ENCODE data around the gene KRTAP5-2.

The KRTAP5-2 gene

DNA sequence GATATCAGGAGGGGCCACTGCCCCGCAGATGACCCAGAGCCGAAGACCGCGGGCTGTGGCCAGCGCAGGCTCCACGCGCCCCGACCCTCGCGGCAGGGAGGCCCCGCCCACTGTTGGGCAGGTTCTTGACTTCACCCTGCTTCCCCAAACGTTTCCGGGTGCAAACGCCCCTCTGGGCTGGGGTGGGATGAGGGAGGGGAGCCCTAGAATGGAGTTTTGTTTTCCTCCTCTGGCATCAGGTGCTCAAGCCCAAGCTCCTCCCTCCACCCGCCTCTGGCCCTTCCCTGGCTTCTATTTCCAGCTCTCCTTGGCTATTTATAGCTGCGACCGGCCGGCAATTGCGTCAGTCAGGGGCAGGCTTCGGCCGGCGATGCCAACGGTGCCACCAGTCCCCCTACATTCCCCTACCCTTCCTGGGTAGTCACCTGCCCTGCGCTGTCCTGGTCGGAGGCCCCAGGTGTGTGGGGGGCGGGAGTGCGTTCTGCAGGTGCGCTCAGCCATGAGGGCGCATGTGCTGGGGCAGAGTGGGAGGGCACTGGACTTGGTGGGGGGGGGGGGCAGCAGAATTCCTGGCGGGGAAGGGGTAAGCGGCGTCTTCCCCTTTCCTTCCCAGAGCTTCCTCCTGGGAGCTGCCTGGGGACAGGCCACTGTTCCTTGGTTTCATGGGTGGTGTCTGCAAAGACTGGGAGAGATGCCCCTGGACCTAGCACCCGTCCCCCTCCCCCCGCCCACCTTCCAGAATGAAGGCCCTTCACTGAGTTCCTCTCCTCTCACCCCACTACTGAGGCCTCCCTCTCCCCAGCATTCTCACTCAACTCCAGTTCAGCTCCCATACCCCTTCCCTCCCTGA lies 49.6 kb downstream of the KRTAP5-2 start:
- DNase-seq = peak; percentile 43
- H3K36me3 ChIP-seq (replicated peaks) = no peaks in the 10 kb centered on the region
- no peak overlapping the region for H3K27ac ChIP-seq
- no peak overlapping the region for H3K4me3 ChIP-seq (ENCODE audit: low read depth, low read length)
- peaks cover 37% of the 10 kb centered on the region for H3K27me3 ChIP-seq (replicated peaks)
- TF ChIP-seq, protein P1, sequence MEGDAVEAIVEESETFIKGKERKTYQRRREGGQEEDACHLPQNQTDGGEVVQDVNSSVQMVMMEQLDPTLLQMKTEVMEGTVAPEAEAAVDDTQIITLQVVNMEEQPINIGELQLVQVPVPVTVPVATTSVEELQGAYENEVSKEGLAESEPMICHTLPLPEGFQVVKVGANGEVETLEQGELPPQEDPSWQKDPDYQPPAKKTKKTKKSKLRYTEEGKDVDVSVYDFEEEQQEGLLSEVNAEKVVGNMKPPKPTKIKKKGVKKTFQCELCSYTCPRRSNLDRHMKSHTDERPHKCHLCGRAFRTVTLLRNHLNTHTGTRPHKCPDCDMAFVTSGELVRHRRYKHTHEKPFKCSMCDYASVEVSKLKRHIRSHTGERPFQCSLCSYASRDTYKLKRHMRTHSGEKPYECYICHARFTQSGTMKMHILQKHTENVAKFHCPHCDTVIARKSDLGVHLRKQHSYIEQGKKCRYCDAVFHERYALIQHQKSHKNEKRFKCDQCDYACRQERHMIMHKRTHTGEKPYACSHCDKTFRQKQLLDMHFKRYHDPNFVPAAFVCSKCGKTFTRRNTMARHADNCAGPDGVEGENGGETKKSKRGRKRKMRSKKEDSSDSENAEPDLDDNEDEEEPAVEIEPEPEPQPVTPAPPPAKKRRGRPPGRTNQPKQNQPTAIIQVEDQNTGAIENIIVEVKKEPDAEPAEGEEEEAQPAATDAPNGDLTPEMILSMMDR (IDR thresholded peaks at IDR 0.05; ENCODE audit: low read depth, low read length, missing control alignments) = no peak
- in situ Hi-C loops (cut with HindIII; ENCODE audit: low pct_ligation_motif_present, low sequenced_read_pairs) = no loop called here

DNA sequence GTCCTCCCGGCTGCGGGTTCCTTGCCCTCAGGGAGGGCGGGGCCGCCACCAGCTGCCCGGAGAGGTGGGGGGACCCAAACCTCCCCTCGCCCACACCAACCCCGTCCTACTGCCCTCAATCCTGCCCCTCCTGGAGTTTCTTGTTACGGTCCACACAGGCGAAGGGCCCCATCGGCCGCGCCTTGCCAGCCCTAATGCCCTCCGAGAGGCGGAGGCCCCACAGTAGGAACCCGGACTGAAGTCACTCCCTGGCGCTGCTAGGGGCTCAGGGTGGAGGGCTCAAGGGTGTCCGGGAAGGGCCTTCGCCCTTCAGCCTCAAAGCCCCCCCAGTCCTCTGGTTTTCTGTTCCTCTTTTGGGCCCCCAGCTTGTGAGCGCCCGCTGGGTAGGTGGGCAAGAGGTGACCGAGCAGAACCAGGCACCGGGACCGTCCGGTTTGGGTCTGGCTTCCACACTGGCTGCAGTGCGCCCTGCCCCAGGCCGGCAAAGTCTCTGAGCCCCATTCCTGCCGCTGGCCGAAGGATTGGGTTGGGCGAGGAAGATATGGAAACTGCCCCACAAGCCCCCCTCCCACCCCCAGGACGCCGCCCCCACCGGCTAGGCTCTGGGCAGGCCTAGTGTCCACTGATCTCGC lies 50.5 kb downstream of the KRTAP5-2 start:
- TF ChIP-seq, protein P1 (IDR thresholded peaks at IDR 0.05; ENCODE audit: low read depth, low read length, missing control alignments) = no peak
- in situ Hi-C loops (cut with HindIII; ENCODE audit: low pct_ligation_motif_present, low sequenced_read_pairs) = no loop called here
- no peak overlapping the region for H3K4me3 ChIP-seq (ENCODE audit: low read depth, low read length)
- DNase-seq = no peak
- peaks cover 37% of the 10 kb centered on the region for H3K27me3 ChIP-seq (replicated peaks)
- H3K27ac ChIP-seq = no peak overlapping the region
- no peaks in the 10 kb centered on the region for H3K36me3 ChIP-seq (replicated peaks)
